Ishikawa (cell line): ENCODE measurements around the gene PLCB3.

Experiments
- CEBPB ChIP-seq: IDR thresholded peaks from 2 replicates; pipeline ENCODE4 v1.6.1; 2012
- CREB1 ChIP-seq: IDR thresholded peaks from 2 replicates; pipeline ENCODE4 v1.6.1; 2012; ENCODE audit warnings: low read depth
- EGR1 ChIP-seq: IDR thresholded peaks from 2 replicates; pipeline ENCODE4 v1.6.1; 2012
- EP300 ChIP-seq: IDR thresholded peaks from 2 replicates; pipeline ENCODE4 v1.6.1; 2012; ENCODE audit warnings: borderline replicate concordance
- FOXM1 ChIP-seq: IDR thresholded peaks from 2 replicates; pipeline ENCODE4 v1.6.1; 2012; ENCODE audit warnings: low read depth, borderline replicate concordance
- NFIC ChIP-seq: IDR thresholded peaks from 2 replicates; pipeline ENCODE4 v1.6.1; 2012
- RAD21 ChIP-seq: IDR thresholded peaks from 2 replicates; pipeline ENCODE4 v1.6.1; 2012; ENCODE audit warnings: low read depth
- REST ChIP-seq: IDR thresholded peaks from 2 replicates; pipeline ENCODE4 v1.6.1; 2012; ENCODE audit warnings: low read depth, mild to moderate bottlenecking
- TAF1 ChIP-seq: IDR thresholded peaks from 2 replicates; pipeline ENCODE4 v1.6.1; 2012; ENCODE audit warnings: low read depth, mild to moderate bottlenecking
- TCF12 ChIP-seq: IDR thresholded peaks from 2 replicates; pipeline ENCODE4 v1.6.1; 2012; ENCODE audit warnings: low read depth
- TEAD4 ChIP-seq: IDR thresholded peaks from 2 replicates; pipeline ENCODE4 v1.6.1; 2012
- YY1 ChIP-seq: IDR thresholded peaks from 2 replicates; pipeline ENCODE4 v1.6.1; 2012; ENCODE audit warnings: low read depth
- ZBTB7A ChIP-seq: IDR thresholded peaks from 2 replicates; pipeline ENCODE4 v1.6.1; 2012; ENCODE audit warnings: low read depth
- TF ChIP-seq, protein P1 (sequence below): IDR thresholded peaks from 2 replicates; pipeline ENCODE4 v1.6.1; 2012
- TF ChIP-seq, protein P2 (sequence below): IDR thresholded peaks from 2 replicates; pipeline ENCODE4 v1.6.1; 2012

Gene PLCB3

GRCh38 chr11:64244107-64244506 lies 7.2 kb upstream of the PLCB3 start:
- no peak for TF ChIP-seq ZBTB7A
- TF ChIP-seq TEAD4 = no peak
- no peak for TF ChIP-seq CREB1
- TF ChIP-seq TCF12 = no peak
- TF ChIP-seq EP300 = no peak
- no peak for TF ChIP-seq RAD21
- no peak for TF ChIP-seq EGR1
- TF ChIP-seq FOXM1 = no peak
- no peak for TF ChIP-seq YY1
- TF ChIP-seq, protein P1, sequence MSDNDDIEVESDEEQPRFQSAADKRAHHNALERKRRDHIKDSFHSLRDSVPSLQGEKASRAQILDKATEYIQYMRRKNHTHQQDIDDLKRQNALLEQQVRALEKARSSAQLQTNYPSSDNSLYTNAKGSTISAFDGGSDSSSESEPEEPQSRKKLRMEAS = no peak
- TF ChIP-seq REST = no peak
- no peak for TF ChIP-seq NFIC

DNA sequence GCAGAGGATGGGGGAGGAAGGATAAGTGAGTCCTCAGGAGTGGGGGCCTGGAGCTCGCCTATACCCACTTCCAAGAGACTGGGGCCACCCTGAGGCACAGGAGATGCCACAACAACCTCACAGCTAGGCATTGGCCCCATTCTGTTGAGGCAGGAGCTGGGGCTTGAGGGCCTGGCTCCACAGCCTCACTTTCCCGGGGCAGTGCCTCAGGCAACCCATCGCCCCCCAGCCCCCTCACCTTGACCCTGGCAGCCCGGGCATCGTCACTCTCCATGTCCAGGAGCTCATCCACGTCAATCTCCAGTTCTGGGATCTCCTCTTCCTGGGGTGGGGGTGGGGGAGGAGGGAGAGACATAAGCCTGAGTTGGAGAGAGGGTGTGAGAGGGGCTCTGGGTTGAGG lies 6.4 kb upstream of the PLCB3 start:
- no peak for TF ChIP-seq TAF1
- TF ChIP-seq EP300 = no peak
- no peak for TF ChIP-seq ZBTB7A
- TF ChIP-seq FOXM1 = no peak
- TF ChIP-seq EGR1 = no peak
- TF ChIP-seq REST = no peak
- TF ChIP-seq CREB1 = no peak
- TF ChIP-seq RAD21 = no peak
- no peak for TF ChIP-seq CEBPB
- TF ChIP-seq, protein P2, sequence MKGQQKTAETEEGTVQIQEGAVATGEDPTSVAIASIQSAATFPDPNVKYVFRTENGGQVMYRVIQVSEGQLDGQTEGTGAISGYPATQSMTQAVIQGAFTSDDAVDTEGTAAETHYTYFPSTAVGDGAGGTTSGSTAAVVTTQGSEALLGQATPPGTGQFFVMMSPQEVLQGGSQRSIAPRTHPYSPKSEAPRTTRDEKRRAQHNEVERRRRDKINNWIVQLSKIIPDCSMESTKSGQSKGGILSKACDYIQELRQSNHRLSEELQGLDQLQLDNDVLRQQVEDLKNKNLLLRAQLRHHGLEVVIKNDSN = no peak
- TF ChIP-seq TCF12 = no peak
- no peak for TF ChIP-seq NFIC

DNA sequence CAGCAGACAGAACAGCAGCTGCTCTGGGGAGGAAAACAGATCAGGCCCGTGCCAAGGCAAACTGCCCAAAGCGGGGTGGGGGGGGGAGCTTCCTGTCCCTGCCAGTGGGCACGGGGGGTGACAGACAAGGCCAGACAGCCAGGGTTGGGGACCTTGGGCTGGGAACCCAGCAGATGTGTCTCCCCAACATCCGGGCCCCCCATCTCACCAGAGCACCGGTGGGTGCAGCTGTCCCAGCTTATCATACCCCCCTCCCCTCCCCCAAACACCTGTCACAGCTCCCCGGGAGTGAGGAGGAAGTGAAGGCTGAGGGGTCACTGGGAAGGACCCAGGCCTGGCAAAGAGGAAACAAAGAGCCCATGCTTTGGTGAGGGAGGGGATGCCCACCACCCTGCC lies 5.9 kb upstream of the PLCB3 start:
- TF ChIP-seq EGR1 (no peak), CEBPB (no peak), RAD21 (no peak), NFIC (no peak), CREB1 (no peak), TCF12 (no peak), REST (no peak), TEAD4 (no peak), YY1 (no peak), FOXM1 (no peak), EP300 (no peak), ZBTB7A (no peak), TAF1 (no peak)
- TF ChIP-seq, protein P2 = no peak
- TF ChIP-seq, protein P1 = no peak

- TF ChIP-seq ZBTB7A = peak; percentile 68; the same call in 1 of the 2 replicates
- no peak for TF ChIP-seq EGR1
- TF ChIP-seq YY1 = peak; percentile 33; the same call in 1 of the 2 replicates
- peak; percentile 52; the same call in 1 of the 2 replicates for TF ChIP-seq TEAD4
- no peak for TF ChIP-seq RAD21
- no peak for TF ChIP-seq FOXM1
- peak; percentile 29 for TF ChIP-seq TAF1
These were observed 5.3 kb upstream of the PLCB3 start for GRCh38 chr11:64245797-64246620.
